Calu3 (cell line): Measurements from ENCODE around the gene DSC1. TPM values are rescaled to one million over a fixed set of nuclear protein-coding genes. Genes with fewer than 3 reads are reported as not detected.

ENCODE experiments used
- BruUV-seq: library from RNA; stranded (reverse); fragments of 400-500 nt; replicated peaks from 2 replicates; lab custom pipeline; 2021; lab: Mats Ljungman, UMichigan
- CTCF ChIA-PET: fragments of 300-600 bp; sonication (Branson Sonifier 250); formaldehyde crosslinking; loops from one replicate; lab custom pipeline; 2022; ENCODE audit warnings: antibody characterized with exemption; lab: Charles Lee
- DNase-seq: peaks from one replicate; pipeline ENCODE4 v3.0.0; 2022
- H3K27ac Mint-ChIP-seq: one replicate; pipeline ENCODE4 v1.8.0; 2022; ENCODE audit warnings: mixed read lengths; ENCODE audit not compliant: unreplicated experiment
- H3K27me3 Mint-ChIP-seq: one replicate; pipeline ENCODE4 v1.8.0; 2022; ENCODE audit warnings: mixed read lengths; ENCODE audit not compliant: unreplicated experiment
- H3K36me3 Mint-ChIP-seq: one replicate; pipeline ENCODE4 v1.8.0; 2022; ENCODE audit warnings: mild to moderate bottlenecking, moderate library complexity, mixed read lengths; ENCODE audit not compliant: insufficient read depth, unreplicated experiment
- H3K4me1 Mint-ChIP-seq: one replicate; pipeline ENCODE4 v1.8.0; 2022; ENCODE audit warnings: mild to moderate bottlenecking, low read depth, mixed read lengths; ENCODE audit not compliant: unreplicated experiment
- H3K4me3 Mint-ChIP-seq: one replicate; pipeline ENCODE4 v1.8.0; 2022; ENCODE audit warnings: mild to moderate bottlenecking, low read depth, moderate library complexity, mixed read lengths; ENCODE audit not compliant: unreplicated experiment
- H3K9me3 Mint-ChIP-seq: one replicate; pipeline ENCODE4 v1.8.0; 2022; ENCODE audit warnings: low read depth, mixed read lengths; ENCODE audit not compliant: unreplicated experiment
- CTCF ChIP-seq: fragments of 200-600 bp; IDR thresholded peaks from one replicate; pipeline ENCODE4 v1.8.0; 2022; ENCODE audit warnings: antibody characterized with exemption; ENCODE audit not compliant: unreplicated experiment
- intact Hi-C: fragments of 100-400 bp; cut with micrococcal nuclease; formaldehyde crosslinking; loops from one replicate; pipeline ENCODE4 v1.10.0; 2022; ENCODE audit not compliant: unreplicated experiment
- total RNA-seq: library from RNA; stranded (reverse); gene quantifications from 2 replicates; pipeline ENCODE4 v1.2.3, GENCODE V29; 2022

The DSC1 gene
- total RNA-seq, 1 experiment from 2014 or later, result not detected

- no peaks in the 10 kb centered on the region for H3K36me3 Mint-ChIP-seq
- TF ChIP-seq CTCF, result no peak
- peak overlapping the region; percentile 30 for H3K27ac Mint-ChIP-seq
- no peak overlapping the region for H3K4me3 Mint-ChIP-seq
- no peaks in the 10 kb centered on the region for H3K27me3 Mint-ChIP-seq
- CTCF ChIA-PET, result interaction anchor here (0.7 to 1.5 kb wide), 5 partner anchors 9 to 227 kb away, joined by 3 to 8 read pairs (median 3); no protein-coding TSS in a partner anchor
- no TSS peak for BruUV-seq
- peaks cover 31% of the 10 kb centered on the region for H3K4me1 Mint-ChIP-seq
- H3K9me3 Mint-ChIP-seq, result peaks cover 2% of the 10 kb centered on the region
- intact Hi-C loops, result loop anchor here (5.0 kb wide), 1 partner anchor 35 kb away; no protein-coding TSS in a partner anchor
- DNase-seq, result peak; percentile 19
Observed at GRCh38 chr18:31197676-31198075, 35.0 kb upstream of the DSC1 start.

- peaks cover 2% of the 10 kb centered on the region for H3K9me3 Mint-ChIP-seq
- H3K4me1 Mint-ChIP-seq, result peaks cover 42% of the 10 kb centered on the region
- no peak for DNase-seq
- BruUV-seq, result no TSS peak
- H3K36me3 Mint-ChIP-seq, result no peaks in the 10 kb centered on the region
- H3K4me3 Mint-ChIP-seq, result no peak overlapping the region
- intact Hi-C loops, result loop anchor here (5.0 kb wide), 1 partner anchor 37 kb away; no protein-coding TSS in a partner anchor
- TF ChIP-seq CTCF, result no peak
- no peaks in the 10 kb centered on the region for H3K27me3 Mint-ChIP-seq
- H3K27ac Mint-ChIP-seq, result no peak overlapping the region
- CTCF ChIA-PET, result interaction anchor here (0.5 kb wide), 1 partner anchor 368 kb away, joined by 3 read pairs; no protein-coding TSS in a partner anchor
Observed at GRCh38 chr18:31195063-31195462, 32.4 kb upstream of the DSC1 start.

- Mint-ChIP-seq H3K9me3 (peaks cover 2% of the 10 kb centered on the region), H3K4me1 (peaks cover 18% of the 10 kb centered on the region), H3K27me3 (no peaks in the 10 kb centered on the region), H3K27ac (no peak overlapping the region), H3K36me3 (no peaks in the 10 kb centered on the region), H3K4me3 (no peak overlapping the region)
- BruUV-seq, result no TSS peak
- intact Hi-C loops, result loop anchor here (5.0 kb wide), 1 partner anchor 55 kb away; no protein-coding TSS in a partner anchor
- no peak for TF ChIP-seq CTCF
- DNase-seq, result no peak
- CTCF ChIA-PET, result no interaction called here
Observed at GRCh38 chr18:31192086-31192776, 29.6 kb upstream of the DSC1 start.

- Mint-ChIP-seq H3K27ac (peak overlapping the region; percentile 66), H3K9me3 (peaks cover 2% of the 10 kb centered on the region), H3K4me3 (peak overlapping the region; percentile 23), H3K4me1 (peaks cover 18% of the 10 kb centered on the region), H3K27me3 (no peaks in the 10 kb centered on the region), H3K36me3 (no peaks in the 10 kb centered on the region)
- peak; percentile 26 for DNase-seq
- TF ChIP-seq CTCF, result no peak
- intact Hi-C loops, result loop anchor here (5.0 kb wide), 1 partner anchor 54 kb away; no protein-coding TSS in a partner anchor
- BruUV-seq, result no TSS peak
- CTCF ChIA-PET, result interaction anchor here (0.5 kb wide), 1 partner anchor 9 kb away, joined by 3 read pairs; no protein-coding TSS in a partner anchor
Observed at GRCh38 chr18:31190919-31191318, 28.3 kb upstream of the DSC1 start.
